EL (cell line): ENCODE results near the gene CTSC.

Source experiments
- DNase-seq: peaks from one replicate; pipeline ENCODE4 v3.0.0-alpha.2; 2016

The CTSC gene

DNA sequence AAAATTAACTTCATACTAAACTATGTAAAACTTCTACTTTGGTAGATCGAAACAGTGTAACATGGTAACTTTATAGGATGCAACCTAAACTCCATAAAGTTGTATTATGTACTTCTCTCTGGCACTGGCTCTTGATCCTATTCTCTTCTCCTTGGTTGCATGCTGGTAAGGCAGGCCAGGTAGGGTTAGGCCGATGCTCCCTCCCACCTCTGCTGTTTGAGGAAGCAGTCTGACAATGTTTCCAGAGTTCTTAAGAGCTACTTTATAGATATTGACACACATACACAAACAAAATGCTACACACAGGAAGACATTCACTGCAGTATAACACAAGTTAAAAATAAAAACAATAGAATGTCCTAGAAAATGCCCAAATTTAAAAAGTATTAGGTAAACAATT is 22.5 kb downstream of the CTSC start:
- DNase-seq: no peak

DNA sequence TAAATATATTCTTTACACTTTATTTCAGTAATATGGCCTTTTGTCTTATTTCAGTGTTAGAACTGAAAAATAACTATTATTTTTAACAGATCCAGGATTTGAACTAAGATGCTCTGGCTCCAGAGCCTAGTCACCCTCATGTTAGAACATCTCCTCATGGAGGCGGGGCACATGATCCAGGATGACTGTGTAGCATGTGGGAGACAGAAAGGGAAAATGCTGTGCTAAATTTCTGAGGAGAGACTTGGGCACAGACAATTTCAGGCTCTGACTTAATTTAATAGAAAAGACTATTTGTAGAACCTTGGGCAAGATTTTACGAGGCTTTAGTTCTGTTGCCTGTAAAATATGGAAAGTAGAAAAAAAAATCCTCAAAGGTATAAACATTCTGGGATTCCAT is 24.1 kb downstream of the CTSC start:
- DNase-seq: peak; percentile 31

DNA sequence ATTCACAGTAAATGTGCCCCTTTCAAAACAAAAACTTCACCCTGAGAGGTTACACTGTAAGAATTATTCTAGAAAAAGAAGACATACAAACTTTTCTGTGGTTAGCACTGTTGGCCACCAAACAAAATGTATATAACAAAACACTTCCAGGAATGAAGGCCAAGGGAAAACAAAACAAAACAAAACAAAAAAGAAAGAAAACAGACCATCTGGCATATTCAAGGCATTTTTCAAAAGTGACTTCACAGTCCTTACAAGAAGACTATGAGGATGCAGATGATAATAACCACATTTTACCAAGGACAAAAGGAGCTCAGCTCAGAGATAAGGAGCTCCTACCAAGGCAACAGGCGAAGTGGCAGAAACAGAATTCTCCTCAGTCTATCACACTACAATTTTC is 24.9 kb downstream of the CTSC start:
- DNase-seq: peak; percentile 35

DNA sequence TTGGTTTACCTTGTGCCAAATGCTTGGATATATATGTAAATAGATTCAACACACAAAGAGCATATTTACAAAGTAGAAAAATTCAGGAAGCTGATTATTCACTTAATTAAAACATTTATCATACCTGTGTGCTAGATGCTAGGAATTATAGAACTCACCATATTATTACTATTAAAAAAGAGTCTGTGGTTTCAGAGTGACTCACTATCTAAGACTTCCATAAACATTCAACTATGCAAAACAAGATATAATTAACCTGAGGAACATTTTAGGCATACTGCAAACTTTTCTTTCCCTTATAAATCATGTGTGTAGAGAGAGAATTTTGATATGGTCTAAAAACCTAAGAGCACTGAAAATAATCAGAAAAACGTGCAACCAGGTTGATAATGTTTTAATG is 27.3 kb downstream of the CTSC start:
- peak; percentile 37 for DNase-seq

DNA sequence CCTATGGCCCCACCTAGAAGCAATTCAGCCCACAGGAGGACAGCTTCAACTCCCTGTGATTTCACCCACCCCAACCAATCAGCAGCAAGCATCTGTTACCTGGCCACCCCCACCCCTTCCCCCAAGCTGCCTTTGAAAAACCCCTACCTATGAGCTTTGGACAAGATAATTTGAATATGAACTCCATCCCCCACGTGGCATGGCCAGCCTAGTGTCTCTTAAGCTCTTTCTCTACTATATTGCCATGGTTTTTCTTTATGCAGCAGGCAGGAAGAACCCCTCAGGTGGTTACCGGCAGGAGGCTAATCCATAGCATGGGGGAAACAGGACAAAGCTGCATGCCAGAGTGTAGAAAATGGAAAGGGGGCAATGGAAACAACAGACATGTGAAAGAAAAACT is 29.0 kb downstream of the CTSC start:
- DNase-seq: no peak

DNA sequence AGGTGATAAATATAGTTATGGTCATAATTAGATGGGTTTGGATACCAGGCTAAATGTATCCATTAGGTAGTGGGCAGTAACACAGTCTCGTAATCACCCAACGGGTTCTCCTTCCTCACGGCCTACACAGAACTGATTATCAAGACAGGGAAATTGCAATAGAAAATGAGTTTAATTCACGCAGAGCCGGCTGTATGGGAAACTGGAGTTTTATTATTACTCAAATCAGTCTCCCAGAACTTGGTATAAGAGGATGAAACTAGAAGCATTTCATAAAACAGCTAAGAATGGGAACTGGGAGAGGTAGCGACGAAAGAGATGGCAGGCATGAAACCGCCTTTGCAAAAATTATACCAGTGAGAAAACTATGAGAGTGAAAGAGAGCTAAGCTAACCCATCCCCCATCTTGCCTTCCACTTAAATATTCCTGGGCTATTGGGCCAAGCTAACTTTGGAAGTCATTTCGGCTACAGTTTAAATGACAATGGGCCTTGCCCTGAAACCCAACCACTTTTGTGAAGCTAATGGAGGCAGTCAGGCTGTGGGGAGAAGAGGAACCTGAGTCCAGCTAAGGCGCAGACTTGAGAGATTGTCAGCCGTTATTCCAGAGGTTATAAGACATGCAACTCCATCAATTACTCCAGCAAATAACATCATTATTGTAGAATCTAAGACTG is 29.6 kb downstream of the CTSC start:
- DNase-seq: no peak

DNA sequence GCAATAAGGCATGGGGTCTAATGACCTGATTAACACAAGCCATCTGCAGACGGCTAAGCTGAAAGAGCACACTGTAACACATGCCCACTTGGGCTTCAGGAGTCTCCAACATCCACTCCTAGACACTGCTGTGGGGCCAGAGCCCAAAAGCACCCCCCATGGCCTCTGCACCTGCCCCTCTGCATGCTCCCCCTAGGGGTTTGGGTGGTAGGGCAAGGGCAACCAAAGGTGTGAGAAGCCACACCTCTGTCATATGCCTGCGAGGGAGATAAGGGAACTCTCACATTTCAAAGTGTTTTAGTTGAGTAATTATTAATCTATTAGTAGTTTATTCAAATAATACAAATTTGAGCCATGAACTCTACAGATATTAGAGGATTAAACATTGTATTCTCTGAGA is 30.8 kb downstream of the CTSC start:
- DNase-seq: no peak

DNA sequence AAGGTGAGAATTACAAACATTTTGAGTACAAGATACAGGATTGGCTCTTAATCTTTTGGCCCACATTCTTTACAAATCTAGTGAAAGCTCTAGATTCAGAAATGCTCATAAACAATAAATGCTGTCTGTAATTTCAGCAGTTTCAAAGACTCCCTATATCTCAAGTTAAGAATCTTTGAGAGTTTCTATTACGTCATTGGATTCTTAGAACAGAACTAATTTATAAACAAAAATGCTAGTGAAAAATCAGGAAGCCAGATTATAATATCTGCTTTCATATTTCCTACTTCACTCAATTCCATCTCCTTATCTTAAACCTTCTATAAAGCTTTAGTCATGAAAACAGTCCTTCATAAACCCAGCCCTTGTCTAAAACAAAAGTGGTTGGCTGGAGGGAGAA is 32.1 kb downstream of the CTSC start:
- no peak for DNase-seq

DNA sequence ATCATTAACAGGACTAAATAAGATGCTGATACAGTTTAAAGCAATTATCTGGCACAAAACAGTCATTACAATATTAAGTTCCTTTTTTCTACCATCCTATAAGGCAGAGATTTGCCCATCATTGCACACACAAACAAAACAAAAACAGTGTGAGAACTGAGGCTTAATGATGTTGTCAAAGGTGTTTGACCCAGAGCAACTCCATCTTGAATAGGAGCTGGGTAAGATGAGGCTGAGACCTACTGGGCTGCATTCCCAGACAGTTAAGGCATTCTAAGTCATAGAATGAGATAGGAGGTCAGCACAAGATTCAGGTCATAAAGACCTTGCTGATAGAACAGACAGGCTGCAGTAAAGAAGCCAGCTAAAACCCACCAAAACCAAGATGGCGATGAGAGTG is 33.2 kb downstream of the CTSC start:
- DNase-seq: no peak

DNA sequence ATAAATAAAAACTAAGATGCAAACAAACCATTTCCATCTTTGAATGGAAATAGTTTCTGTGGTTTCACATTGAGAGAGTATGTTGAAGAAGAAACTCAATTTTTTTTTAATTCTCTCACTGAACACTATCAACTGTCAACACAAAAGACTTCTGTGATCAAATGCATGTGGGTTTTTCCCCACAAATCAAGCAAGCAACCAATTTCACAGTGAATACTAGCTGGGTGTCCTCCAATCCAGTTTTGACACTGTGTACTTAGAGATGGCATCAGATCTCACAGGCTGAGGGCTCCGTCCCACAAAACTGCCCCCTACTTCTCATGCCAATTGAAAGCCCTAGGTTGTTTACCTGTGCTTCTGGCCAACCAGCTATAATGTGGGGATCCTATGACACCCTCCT is 34.5 kb downstream of the CTSC start:
- no peak for DNase-seq

DNA sequence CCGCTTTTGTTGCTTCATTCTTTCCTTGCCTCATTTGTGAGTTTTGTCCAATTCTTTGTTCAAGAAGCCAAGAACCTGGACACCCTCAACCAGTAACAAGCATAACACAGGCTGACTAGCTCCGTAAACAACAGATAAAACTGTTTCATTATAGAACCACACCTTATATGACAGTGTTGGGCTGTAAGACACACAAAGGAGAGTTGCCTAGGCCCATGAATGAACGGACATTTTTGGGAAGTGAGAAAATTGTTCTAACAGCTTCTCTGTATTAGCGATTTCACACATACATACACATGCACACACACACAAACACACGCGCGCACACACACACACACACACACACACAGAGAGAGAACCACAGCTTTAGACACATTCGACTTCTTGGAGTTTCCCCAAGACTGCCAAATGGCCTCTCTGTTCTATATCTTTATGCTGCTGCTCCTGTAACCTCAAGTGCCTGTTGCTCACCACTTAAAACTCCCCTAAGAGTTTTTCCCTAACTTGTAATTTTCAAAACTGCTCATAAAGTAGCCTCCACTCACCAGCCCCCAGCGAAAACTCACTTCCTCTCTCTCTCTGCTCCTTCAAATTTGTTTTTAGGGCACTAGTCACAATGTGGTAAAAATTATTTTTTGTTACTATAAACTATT is 35.9 kb downstream of the CTSC start:
- DNase-seq: peak; percentile 40

DNA sequence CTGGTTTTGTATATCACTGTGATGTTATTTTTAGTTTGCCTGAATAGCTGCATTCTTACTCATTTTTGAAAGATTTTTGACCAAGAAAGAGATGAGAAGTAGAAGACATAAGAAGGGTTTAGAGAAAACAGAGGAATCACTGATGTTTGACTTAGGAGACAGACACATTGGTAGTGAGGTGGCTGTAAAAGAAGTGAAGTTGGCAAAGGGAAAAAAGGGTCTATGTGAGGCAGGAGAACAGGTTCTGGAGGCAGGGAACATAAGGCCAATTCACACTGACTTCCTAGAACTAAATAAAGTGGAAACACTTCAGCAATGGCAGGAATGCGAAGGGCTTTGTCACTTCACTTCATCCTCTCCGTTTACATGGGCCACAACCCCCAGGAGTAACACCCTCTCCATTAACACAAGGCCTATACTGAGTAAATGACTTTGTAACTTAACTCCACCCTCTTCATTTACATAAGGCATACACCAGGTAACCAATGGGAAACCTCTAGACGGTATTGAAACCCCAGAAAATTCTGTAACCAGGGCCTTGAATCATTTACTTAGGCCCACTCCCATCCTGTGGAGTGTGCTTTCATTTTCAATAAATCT is 36.5 kb downstream of the CTSC start:
- no peak for DNase-seq

DNA sequence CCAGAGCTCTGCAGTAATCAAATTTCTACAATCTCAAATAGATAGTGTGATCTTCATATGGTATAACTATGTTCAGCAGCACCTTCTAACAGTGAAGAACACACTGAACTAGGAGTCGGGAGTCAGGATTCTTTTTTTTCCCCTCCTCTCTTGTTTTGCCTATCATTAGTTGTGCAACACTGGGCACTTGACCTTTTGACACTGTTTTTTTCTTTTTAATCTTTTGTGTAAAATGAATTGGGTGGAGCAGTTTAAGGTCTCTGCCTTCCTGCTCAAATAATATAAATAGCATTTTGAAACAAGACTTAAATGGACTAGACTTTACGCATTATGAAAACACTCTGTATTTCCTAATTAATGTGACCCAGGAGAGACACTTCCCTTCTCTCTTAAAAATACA is 39.7 kb downstream of the CTSC start:
- DNase-seq: no peak

DNA sequence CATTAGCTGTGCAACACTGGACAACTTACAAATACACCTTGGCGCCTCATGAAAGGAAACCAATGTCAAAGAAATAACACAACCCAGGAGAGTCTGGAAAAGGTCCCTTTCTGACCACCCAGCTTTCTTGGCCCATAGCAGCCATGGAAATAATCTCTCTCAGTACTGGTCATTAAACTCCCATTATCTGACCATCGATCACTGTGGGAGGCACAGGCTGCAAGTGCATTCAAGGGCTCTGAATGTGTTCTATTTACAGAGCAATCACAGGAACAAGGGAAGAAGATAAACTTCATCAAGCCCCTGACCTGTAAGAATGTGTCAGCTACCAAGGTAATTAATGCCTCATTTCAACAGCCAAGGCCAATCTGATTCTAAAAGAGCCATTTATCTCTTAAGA is 40.1 kb downstream of the CTSC start:
- DNase-seq: no peak

DNA sequence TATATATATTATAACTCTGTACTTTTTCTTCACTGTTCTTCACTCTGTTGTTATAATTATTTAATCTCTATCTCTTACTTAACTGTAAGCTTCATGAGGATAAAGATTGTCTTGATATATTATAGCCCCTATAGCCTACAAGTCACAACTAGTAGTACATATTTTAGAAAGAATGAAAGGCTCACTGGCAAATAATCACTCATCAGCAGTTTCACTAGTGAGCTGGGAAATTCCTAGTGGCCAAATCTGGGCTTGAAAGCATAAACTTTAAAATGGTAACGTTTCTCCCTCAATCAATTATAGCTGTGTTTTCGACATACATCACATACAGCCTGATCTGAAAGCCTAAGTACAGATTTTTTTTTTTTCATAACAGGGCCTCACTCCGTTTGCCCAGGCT is 42.5 kb downstream of the CTSC start:
- no peak for DNase-seq

DNA sequence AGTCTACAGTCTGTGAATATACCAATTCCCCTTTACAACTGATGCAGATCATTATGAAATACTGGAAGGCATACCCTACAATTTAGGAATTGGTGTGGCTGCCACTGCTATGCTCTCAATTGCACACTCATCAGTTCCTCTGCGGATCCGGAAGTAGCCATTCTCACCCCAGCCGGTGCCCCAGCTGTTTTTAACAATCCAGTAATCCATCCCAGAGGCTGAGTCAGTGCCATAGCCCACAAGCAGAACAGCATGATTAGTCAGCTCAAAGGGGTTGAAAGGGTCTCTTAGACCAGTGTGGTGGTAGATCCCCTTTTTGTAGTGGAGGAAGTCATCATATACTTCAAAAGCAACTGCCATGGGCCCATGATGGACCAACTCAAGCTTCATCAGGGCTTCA is 43.6 kb downstream of the CTSC start:
- peak; percentile 77 for DNase-seq

DNA sequence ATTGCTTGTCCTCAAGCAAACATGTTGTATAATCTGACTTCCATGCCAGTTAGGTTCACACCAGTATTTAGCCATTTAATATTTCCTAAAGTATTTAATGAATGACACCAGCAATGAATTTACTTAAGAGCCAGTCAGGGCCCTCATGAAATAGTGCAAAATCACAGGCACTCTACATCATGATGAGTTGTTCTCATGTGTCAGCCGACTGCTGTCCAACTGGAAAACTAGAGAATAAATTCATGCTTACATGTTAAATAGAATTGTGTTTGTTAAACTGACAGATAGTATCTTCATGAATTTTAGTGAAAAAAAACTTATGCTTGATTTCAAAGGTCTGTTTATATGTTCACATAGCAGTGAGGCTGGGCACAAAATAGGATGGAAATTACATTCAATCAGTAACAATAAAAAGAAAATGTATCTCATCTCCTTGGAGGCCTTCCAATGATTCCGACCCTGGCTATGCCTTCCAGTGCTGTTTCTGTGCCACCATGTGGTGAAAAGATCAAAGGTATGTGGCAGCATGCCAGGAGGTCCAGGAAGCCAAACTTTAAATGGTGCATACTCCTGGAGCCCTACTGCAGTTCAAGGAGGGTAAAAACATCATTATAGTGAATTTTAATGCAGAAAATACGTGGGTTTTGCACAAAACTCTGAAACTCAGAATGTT is 45.2 kb downstream of the CTSC start:
- DNase-seq: peak; percentile 75

DNA sequence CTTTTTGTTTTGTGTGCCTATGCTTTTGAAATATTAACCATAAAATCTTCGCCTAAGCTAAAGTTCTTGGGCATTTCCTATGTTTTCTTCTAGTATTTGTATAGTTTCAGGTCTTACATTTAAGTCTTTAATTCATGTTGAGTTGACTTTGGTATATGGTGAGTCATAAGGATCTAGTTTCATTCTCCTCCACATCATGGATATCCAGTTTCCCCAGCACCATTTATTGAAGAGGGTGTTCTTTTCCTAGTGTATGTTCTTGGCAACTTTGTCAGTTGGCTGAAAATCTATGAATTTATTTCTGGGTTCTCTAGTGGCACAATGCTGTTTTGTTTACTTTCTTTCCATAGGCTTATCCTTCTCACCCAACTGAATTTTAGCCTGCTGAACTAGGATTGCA is 49.0 kb downstream of the CTSC start:
- DNase-seq: no peak

DNA sequence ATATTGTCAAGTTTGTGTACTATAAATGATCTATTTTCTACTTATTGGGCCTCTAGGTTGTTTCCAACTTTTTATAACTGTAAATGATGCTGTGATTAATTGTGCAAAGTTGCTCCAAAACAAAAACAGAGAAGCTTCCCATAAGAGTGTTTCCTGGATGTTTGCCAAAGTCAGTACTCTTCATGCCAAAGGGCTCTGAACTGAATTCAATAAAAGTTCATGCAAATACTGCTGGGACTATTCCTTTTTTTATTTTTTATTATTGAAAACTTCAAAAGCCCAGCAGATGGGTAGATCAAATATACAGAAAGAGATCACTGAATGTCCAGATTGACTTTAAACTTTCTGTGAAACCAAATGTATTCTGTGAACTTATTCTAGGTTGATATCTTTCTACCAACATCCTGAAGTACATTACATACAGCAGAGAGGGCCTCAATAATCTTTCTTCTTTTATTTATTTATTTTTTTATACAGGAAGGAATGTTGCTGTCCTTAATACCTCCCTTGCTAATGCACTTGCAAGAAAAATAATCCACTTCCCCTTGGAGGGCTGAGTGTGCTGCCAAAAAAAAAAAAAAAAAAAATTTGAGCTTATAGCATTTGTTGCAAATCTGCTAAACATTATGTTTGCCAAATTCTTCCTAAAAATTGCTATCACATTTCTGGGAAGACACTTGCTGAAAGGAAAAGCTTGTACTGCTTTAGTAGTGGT is 53.0 kb downstream of the CTSC start:
- no peak for DNase-seq

DNA sequence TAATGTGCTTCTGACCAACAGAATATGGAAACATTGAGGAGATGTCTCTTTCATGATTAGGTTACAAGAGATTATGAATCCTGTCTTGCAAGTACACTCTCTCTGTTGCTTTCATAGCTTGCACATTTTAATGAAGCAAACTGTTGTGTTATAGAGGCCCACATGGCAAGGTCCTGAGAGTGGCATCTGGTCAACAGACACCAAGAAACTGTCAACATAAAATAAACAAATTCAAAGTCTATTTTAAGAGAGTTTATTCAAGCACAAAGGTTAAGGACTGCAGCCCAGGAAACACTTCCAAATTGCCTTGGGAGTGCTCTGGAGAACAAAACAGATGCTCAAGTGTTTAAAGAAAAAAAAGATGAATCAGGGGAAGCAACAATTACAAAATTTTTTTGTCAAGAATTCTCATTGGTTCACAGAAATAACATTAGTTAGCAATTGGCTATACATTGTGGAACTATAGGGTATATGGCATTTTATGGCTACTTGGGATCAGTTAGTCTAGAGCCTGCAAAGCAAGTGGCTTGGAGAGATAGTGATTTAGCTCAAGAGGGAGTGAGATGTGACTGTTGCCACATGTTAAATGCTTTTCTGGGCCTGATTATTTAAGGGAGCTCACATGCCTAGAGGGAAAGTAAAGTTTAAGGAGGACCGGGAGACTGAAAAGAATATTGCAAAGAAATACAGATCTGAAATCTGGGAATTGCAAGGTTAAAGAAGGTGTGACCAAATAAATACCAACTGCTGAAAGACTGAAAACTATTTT is 54.6 kb downstream of the CTSC start:
- no peak for DNase-seq

DNA sequence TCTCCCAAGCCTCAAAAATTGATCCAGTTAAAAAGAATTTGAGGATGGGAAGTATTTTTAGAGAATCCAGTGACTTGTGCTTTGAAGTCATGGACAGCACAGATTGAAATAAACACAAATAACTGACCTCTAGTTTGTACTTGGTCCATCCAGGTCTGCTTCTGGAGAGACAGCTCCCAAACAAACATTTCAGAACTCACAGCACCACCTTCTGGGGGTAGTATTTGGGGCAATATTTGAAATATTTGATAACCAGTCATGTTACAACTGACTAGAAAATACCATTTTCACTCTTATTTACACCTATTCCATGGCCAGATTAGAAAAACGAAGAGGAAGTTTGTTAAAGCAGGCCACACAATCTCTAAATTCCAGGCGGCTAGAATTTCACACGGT is 56.2 kb downstream of the CTSC start:
- no peak for DNase-seq

DNA sequence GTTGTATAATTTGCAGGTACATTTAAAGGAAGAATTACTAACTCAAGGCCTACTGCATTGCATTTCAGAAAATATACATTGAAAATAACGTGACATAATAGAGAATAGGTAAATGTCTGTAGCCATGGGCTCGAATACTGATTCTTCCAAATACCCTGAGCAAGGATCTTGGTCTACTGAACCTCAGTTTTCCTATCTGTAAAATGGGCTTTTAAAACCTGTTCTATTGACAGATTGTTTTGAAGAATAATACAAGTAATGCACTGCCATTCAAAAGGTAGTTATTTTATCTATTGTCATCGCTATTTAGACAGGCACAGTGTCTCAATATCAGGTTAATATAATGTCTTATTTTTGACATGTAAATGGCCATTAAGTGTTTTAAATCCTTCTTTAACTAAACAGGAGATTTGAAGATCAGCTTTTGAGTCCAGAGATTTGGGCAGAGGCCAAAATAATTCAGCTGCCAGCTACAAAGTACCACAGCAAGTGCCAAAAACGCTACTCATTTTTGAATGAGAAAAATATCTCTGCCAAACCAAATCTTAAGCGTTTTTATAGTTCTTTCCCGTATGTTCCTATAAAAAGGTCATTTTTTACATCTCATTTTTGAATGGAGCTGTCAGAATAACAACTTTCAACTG is 56.7 kb downstream of the CTSC start:
- no peak for DNase-seq
